NCI-H2196 treated with DMSO at 0.1 percent for 48 hours (cell line): ENCODE data around the gene SPRY1.

Experiments used
- DNase-seq: peaks from one replicate; lab custom pipeline; 2025; ENCODE audit not compliant: unreplicated experiment; lab: John Stamatoyannopoulos, UW

The SPRY1 gene

GRCh38 chr4:123438031-123438430 lies 41.4 kb downstream of the SPRY1 start:
- no peak for DNase-seq

- DNase-seq = no peak
Measured at GRCh38 chr4:123443401-123444289, 47.0 kb downstream of the SPRY1 start.

- no peak for DNase-seq
Measured at GRCh38 chr4:123444290-123444731, 47.7 kb downstream of the SPRY1 start.

- DNase-seq = no peak
Measured at GRCh38 chr4:123446865-123447474, 50.4 kb downstream of the SPRY1 start.

GRCh38 chr4:123449362-123449761 lies 52.8 kb downstream of the SPRY1 start:
- no peak for DNase-seq

- DNase-seq = no peak
Measured at GRCh38 chr4:123449780-123450179, 53.2 kb downstream of the SPRY1 start.

- DNase-seq = no peak
Measured at GRCh38 chr4:123450393-123450792, 53.8 kb downstream of the SPRY1 start.

GRCh38 chr4:123452616-123453015 lies 56.0 kb downstream of the SPRY1 start:
- peak; percentile 14 for DNase-seq

GRCh38 chr4:123453061-123453680 lies 56.6 kb downstream of the SPRY1 start:
- no peak for DNase-seq
